Prostate gland (tissue), 2 donors: ENCODE measurements around the gene KDSR. TPM values are rescaled to one million over a fixed set of nuclear protein-coding genes. Genes with fewer than 3 reads are reported as not detected.

Source experiments
- DNase-seq: peaks from one replicate; pipeline ENCODE4 v3.0.0-alpha.2; 2019; ENCODE audit warnings: low spot score
- H3K27ac ChIP-seq, 2 donors: fragments of 200-600 bp; sonication (generic); 2 replicates each; pipeline ENCODE4 v1.5.1; 2017 to 2019
- H3K27me3 ChIP-seq: fragments of 200-600 bp; sonication (generic); replicated peaks from 2 replicates; pipeline ENCODE4 v1.5.1; 2019; ENCODE audit not compliant: insufficient read depth
- H3K36me3 ChIP-seq, 2 donors: fragments of 200-600 bp; sonication (generic); 1 replicate in 1 of 2; 2 replicates in 1 of 2; pipeline versions ENCODE4 v1.5.1 to v1.8.1; 2017 to 2019
- H3K4me1 ChIP-seq: fragments of 200-600 bp; sonication (generic); replicated peaks from 2 replicates; pipeline ENCODE4 v1.5.1; 2019
- H3K4me3 ChIP-seq, 2 donors: fragments of 200-600 bp; sonication (generic); 2 replicates each; pipeline ENCODE4 v1.5.1; 2017 to 2019
- H3K9me3 ChIP-seq: fragments of 200-600 bp; sonication (generic); 2 replicates; pipeline ENCODE4 v1.5.1; 2017
- CTCF ChIP-seq, 4 experiments: fragments of 200-600 bp in 2 of 4; fragments of 450-650 bp in 2 of 4; sonication (generic) in 2 of 4; IDR thresholded peaks; 1 replicate in 3 of 4; 2 replicates in 1 of 4; pipeline ENCODE4 v1.5.1; 2016 to 2019; ENCODE audit warnings: antibody characterized with exemption in 4 of 4, mild to moderate bottlenecking in 2 of 4, moderate library complexity in 2 of 4
- POLR2A ChIP-seq: fragments of 450-650 bp; IDR thresholded peaks from one replicate; pipeline ENCODE4 v1.6.1; 2016; ENCODE audit warnings: antibody characterized with exemption, mild to moderate bottlenecking
- POLR2AphosphoS5 ChIP-seq: sonication (generic); formaldehyde crosslinking; IDR thresholded peaks from one replicate; pipeline ENCODE4 v1.6.1; 2017; ENCODE audit warnings: antibody characterized with exemption
- WGBS: methylation state at CpG from one replicate; pipeline ENCODE4 v1.1.5; 2018; 5-methylcytosine and 5-hydroxymethylcytosine counted together
- intact Hi-C: fragments of 100-400 bp; cut with DNase I; formaldehyde crosslinking; loops from one replicate; pipeline ENCODE4 v1.14.2; 2022
- total RNA-seq, 2 donors: library from RNA; depleted of rRNA; stranded (reverse); fragments of >200 nt; gene quantifications; one replicate each; pipeline ENCODE4 v1.1.0, GENCODE V29; 2016

KDSR gene
- total RNA-seq, 2 donors from 2014 or later: 46.1 to 52.3 TPM

GRCh38 chr18:63302220-63302619 is 64.8 kb downstream of the KDSR start:
- H3K4me1 ChIP-seq: no peaks in the 10 kb centered on the region
- 68% methylated on average over 4 of the region's 4 CpGs for WGBS
- no peak overlapping the region for H3K27ac ChIP-seq
- H3K27me3 ChIP-seq: no peaks in the 10 kb centered on the region
- H3K4me3 ChIP-seq: no peak overlapping the region
- no peak for TF ChIP-seq POLR2A
- TF ChIP-seq CTCF (IDR thresholded peaks at IDR 0.05): no peak
- TF ChIP-seq POLR2AphosphoS5: no peak
- H3K36me3 ChIP-seq: no peaks in the 10 kb centered on the region
- DNase-seq: no peak
- intact Hi-C loops: no loop called here
- H3K9me3 ChIP-seq: no peaks in the 10 kb centered on the region

- H3K9me3 ChIP-seq: no peaks in the 10 kb centered on the region
- intact Hi-C loops: no loop called here
- DNase-seq: no peak
- 78% methylated on average over 9 of the region's 9 CpGs for WGBS
- H3K4me3 ChIP-seq: no peak overlapping the region
- H3K36me3 ChIP-seq: no peaks in the 10 kb centered on the region
- no peaks in the 10 kb centered on the region for H3K4me1 ChIP-seq
- TF ChIP-seq POLR2A (no peak), POLR2AphosphoS5 (no peak), CTCF (IDR thresholded peaks at IDR 0.05) (no peak)
- H3K27ac ChIP-seq: no peak overlapping the region
- no peaks in the 10 kb centered on the region for H3K27me3 ChIP-seq
Observed at GRCh38 chr18:63301434-63301833, 65.6 kb downstream of the KDSR start.

- no peaks in the 10 kb centered on the region for H3K4me1 ChIP-seq
- H3K27ac ChIP-seq: no peak overlapping the region
- 81% methylated on average over 5 of the region's 5 CpGs for WGBS
- no peak for DNase-seq
- TF ChIP-seq POLR2AphosphoS5 (no peak), POLR2A (no peak), CTCF (IDR thresholded peaks at IDR 0.05) (no peak)
- intact Hi-C loops: no loop called here
- H3K27me3 ChIP-seq: no peaks in the 10 kb centered on the region
- H3K9me3 ChIP-seq: no peaks in the 10 kb centered on the region
- no peak overlapping the region for H3K4me3 ChIP-seq
- no peaks in the 10 kb centered on the region for H3K36me3 ChIP-seq
Observed at GRCh38 chr18:63299837-63300745, 66.9 kb downstream of the KDSR start.

GRCh38 chr18:63298400-63299365 is 68.3 kb downstream of the KDSR start:
- WGBS: 79% methylated on average over 9 of the region's 9 CpGs
- H3K4me1 ChIP-seq: no peaks in the 10 kb centered on the region
- no peaks in the 10 kb centered on the region for H3K36me3 ChIP-seq
- no peak overlapping the region for H3K4me3 ChIP-seq
- H3K9me3 ChIP-seq: no peaks in the 10 kb centered on the region
- TF ChIP-seq CTCF (IDR thresholded peaks at IDR 0.05) (no peak), POLR2AphosphoS5 (no peak), POLR2A (no peak)
- intact Hi-C loops: no loop called here
- H3K27me3 ChIP-seq: no peaks in the 10 kb centered on the region
- DNase-seq: no peak
- H3K27ac ChIP-seq: no peak overlapping the region
